Ectodermal cell (in vitro differentiated cells): Measurements from ENCODE around the gene GCAT.
A peak's percentile ranks its signal among the peaks of the same experiment; 100 is the strongest.

Experiments used
- H3K27ac ChIP-seq: 2 replicates; pipeline ENCODE4 v1.7.0; 2013; ENCODE audit warnings: mild to moderate bottlenecking, low read depth, low read length; ENCODE audit not compliant: insufficient read depth, poor library complexity, severe bottlenecking
- H3K27me3 ChIP-seq: 2 replicates; pipeline ENCODE4 v1.7.0; 2013; ENCODE audit warnings: mild to moderate bottlenecking, low read length; ENCODE audit not compliant: insufficient read depth, control insufficient read depth, poor library complexity, severe bottlenecking
- H3K36me3 ChIP-seq: one replicate; pipeline ENCODE4 v1.7.0; 2013; ENCODE audit warnings: low read length; ENCODE audit not compliant: control insufficient read depth, insufficient read depth
- H3K4me1 ChIP-seq: one replicate; pipeline ENCODE4 v1.7.0; 2013; ENCODE audit warnings: low read length; ENCODE audit not compliant: control insufficient read depth, insufficient read depth
- H3K4me3 ChIP-seq: 2 replicates; pipeline ENCODE4 v1.7.0; 2013; ENCODE audit warnings: low read depth, low read length, control low read depth; ENCODE audit not compliant: insufficient read depth
- H3K9me3 ChIP-seq: 2 replicates; pipeline ENCODE4 v1.7.0; 2013; ENCODE audit warnings: mild to moderate bottlenecking, low read length, moderate library complexity; ENCODE audit not compliant: control insufficient read depth
- WGBS, 2 experiments: methylation state at CpG; one replicate each; pipeline ENCODE4 v1.1.7; 2013; ENCODE audit warnings: missing lambda C conversion rate in 2 of 2; 5-methylcytosine and 5-hydroxymethylcytosine counted together

GCAT gene

DNA sequence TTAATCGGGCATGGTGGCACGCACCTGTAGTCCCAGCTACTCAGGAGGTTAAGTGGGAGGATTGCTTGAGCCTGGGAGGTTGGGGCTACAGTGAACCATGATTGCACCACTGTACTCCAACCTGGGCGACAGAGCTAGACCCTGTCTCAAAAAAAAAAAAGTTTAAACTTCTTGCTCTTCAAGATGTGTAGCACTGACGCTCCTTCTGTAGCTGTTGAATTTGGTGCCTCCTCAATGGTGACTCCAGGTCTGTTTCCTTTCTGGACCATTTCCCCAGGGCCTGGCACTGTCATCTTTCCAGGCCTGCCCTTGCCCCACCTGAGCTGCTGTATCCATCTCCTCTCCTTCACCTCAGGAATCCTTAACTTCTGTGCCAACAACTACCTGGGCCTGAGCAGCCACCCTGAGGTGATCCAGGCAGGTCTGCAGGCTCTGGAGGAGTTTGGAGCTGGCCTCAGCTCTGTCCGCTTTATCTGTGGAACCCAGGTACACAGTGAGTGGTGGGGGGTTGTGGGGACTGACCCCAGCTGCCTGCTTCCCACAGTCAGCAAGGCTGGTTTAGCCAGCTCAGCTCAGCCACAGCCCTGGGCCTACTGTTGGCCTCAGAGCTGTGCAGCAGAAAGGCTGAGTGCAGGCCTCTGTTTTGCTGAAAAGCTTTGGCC lies 2.1 kb downstream of the GCAT start:
- H3K36me3 ChIP-seq: no peaks in the 10 kb centered on the region
- H3K4me3 ChIP-seq: no peak overlapping the region
- no peak overlapping the region for H3K27ac ChIP-seq
- no peaks in the 10 kb centered on the region for H3K9me3 ChIP-seq
- WGBS, 2 experiments: 94% methylated on average over 5 of the region's 5 CpGs
- peaks cover 4% of the 10 kb centered on the region for H3K4me1 ChIP-seq
- H3K27me3 ChIP-seq: peaks cover 25% of the 10 kb centered on the region

DNA sequence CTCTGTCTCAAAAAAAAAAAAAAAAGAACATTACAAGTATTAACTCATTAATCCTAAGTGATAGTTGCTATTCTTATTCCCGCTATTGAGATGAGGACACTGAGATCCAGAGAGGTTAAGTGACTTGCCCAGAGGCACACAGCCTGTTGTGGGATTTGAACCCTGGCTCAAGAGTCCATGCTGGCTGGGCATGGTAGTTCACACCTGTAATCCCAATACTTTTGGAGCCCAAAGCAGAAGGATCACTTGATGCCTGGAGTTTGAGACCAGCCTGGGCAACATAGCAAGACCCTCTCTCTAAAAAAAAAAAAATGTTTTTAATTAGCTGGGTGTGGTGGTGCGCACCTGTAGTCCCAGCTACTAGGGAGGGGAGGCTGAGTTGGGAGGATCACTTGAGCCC lies 4.1 kb downstream of the GCAT start:
- Histone ChIP-seq H3K4me1 (no peaks in the 10 kb centered on the region), H3K27me3 (peaks cover 8% of the 10 kb centered on the region), H3K36me3 (no peaks in the 10 kb centered on the region), H3K9me3 (no peaks in the 10 kb centered on the region), H3K4me3 (no peak overlapping the region), H3K27ac (no peak overlapping the region)
- WGBS, 2 experiments: 96% methylated on average over 2 of the region's 2 CpGs

DNA sequence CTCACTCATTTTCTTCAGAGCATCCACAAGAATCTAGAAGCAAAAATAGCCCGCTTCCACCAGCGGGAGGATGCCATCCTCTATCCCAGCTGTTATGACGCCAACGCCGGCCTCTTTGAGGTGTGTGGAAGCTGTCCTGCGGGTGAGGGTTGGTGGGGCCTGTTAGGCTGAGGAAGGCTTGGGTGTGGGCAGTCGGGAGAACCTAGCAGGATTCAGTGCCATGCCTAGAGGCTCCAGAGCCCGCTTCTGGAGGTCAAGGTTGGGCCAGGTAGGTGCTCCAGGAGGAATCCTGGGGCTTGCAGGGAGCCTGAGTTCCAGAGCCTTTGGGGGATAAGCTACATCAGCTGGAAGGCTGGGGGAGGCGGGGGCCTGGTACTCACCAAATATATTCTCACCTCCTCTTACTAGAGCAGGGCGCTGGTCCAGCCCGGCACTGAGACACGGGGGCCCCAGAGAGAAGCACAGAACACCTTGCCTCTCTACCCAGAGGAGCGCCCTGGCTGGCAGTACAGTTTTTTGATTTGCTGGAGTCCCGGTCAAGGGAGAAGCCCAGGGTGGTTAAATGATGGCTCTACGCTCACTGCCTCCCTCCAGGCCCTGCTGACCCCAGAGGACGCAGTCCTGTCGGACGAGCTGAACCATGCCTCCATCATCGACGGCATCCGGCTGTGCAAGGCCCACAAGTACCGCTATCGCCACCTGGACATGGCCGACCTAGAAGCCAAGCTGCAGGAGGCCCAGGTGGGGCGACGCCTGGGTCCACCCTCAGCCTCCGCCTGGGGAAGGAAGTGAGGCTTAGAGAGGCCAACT lies 5.3 kb downstream of the GCAT start:
- Histone ChIP-seq H3K4me1 (peaks cover 4% of the 10 kb centered on the region), H3K9me3 (no peaks in the 10 kb centered on the region), H3K27ac (no peak overlapping the region), H3K36me3 (no peaks in the 10 kb centered on the region), H3K27me3 (peaks cover 11% of the 10 kb centered on the region), H3K4me3 (no peak overlapping the region)
- WGBS, 2 experiments: 95% methylated on average over 27 of the region's 27 CpGs

DNA sequence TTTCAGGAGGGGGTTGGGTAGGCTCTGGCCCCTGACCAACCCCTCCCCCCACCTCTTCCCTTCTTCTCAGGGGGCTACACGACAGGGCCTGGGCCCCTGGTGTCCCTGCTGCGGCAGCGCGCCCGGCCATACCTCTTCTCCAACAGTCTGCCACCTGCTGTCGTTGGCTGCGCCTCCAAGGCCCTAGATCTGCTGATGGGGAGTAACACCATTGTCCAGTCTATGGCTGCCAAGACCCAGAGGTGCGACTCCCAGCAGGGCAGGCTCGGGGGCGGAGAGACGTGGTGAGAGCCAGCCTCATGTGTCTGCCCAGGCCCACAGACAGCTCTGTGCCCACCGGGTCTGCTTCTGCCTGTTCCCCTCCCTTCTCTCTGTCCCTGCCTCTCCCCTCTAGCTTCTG lies 7.9 kb downstream of the GCAT start:
- 91 to 95% methylated on average over 12 of the region's 12 CpGs for WGBS, 2 experiments
- Histone ChIP-seq H3K27me3 (peaks cover 30% of the 10 kb centered on the region), H3K4me3 (no peak overlapping the region), H3K36me3 (no peaks in the 10 kb centered on the region), H3K4me1 (peaks cover 8% of the 10 kb centered on the region), H3K9me3 (no peaks in the 10 kb centered on the region), H3K27ac (no peak overlapping the region)

DNA sequence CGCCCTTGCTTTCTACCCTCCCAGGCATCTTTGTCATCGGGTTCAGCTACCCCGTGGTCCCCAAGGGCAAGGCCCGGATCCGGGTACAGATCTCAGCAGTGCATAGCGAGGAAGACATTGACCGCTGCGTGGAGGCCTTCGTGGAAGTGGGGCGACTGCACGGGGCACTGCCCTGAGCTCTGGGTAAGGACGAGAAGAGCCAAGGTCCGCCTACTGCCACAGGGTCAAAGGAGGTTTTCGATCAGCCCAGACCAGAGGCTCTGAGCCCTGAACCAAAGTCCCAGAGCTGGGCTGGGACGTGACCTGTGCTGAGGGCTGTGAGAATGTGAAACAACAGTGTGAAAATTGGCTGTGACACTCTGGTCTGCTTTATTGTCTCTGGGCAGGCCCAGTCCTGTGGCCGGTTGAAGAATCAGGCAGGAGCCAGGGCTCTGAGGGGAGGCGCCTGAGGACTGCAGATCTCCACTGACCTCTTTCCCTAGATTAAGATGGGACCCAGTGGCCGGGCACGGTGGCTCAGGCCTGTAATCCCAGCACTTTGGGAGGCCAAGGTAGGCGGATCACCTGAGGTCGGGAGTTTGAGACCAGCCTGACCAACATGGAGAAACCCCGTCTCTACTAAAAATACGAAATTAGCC lies 8.9 kb downstream of the GCAT start:
- WGBS, 2 experiments: 95% methylated on average over 23 of the region's 23 CpGs
- Histone ChIP-seq H3K27ac (no peak overlapping the region), H3K9me3 (no peaks in the 10 kb centered on the region), H3K4me3 (no peak overlapping the region), H3K27me3 (peaks cover 34% of the 10 kb centered on the region), H3K36me3 (no peaks in the 10 kb centered on the region), H3K4me1 (peaks cover 8% of the 10 kb centered on the region)

DNA sequence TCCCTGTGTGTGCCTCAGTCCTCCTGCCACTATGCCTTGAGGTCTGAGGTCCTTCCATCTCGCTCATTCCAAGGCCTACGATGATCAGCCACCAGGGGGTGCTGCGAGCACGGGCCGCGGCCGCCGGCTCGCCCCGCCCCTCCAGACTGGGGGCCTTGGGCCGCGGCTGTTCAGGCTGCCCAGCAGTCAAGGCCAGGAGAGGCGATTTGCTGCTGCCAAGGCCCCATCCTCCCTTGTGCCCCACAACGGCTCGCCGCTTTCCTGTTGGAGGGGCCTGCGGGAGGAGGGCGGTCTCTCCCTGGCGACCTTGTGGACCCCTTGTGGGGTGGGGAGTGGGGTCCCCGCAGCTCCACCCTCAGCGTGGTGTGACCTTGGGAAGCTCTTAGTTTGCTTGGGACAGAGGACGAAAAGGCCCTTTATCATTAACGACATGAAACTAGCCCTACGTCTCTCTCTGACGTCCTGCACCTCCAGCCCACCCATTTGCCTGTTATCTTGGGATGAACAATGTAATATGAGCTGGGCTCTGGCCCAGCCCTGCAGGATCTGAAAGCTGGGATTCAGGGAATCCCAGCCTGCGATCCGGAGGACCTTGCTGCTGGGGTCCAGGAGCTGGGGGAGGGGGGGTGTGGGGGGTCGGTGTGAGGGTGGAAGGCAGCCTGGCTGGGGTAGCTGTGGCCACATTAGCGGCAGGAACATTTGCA lies 10.1 kb downstream of the GCAT start:
- Histone ChIP-seq H3K36me3 (no peaks in the 10 kb centered on the region), H3K27ac (no peak overlapping the region), H3K27me3 (peaks cover 40% of the 10 kb centered on the region), H3K9me3 (no peaks in the 10 kb centered on the region), H3K4me1 (peaks cover 8% of the 10 kb centered on the region), H3K4me3 (peak overlapping the region; percentile 42)
- WGBS, 2 experiments: 1 to 2% methylated on average over 29 of the region's 29 CpGs

DNA sequence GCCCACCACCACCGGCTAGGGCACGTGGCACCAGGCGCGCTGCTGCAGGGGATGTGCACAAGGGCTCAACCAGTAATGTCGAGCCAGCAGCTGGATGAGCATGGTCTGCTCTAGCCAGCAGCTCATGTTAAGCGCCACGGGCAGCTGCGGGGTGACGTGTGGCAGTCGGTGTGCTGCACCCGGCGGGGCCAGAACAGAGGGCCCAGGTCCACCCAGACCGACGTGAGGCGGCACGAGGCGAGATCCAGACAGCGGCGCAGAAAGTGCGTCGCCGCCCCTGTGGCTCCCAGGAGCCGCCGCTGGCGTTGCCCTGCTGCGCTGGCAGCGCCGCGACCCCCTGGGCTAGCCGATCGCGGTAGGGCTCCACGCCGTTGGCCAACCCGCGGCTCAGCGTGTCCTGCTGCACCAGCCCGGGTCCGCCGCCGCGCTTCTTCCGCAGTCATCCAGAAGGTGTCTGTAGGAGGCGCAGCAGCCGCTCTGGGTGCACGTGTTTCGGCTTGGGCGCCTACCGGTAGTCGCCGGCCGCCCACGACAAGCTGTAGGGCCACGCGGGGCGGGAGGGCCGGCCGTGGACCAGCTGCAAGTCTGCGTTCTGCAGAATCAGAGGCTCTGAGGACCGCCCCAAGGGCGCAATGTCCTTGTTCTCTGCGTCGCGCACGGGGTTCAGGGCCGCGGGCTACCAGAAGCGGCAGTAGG lies 10.8 kb downstream of the GCAT start:
- H3K4me1 ChIP-seq: peaks cover 8% of the 10 kb centered on the region
- no peak overlapping the region for H3K27ac ChIP-seq
- H3K36me3 ChIP-seq: no peaks in the 10 kb centered on the region
- peaks cover 47% of the 10 kb centered on the region for H3K27me3 ChIP-seq
- no peaks in the 10 kb centered on the region for H3K9me3 ChIP-seq
- WGBS, 2 experiments: 4 to 5% methylated on average over 68 of the region's 68 CpGs
- peak overlapping the region; percentile 42 for H3K4me3 ChIP-seq

DNA sequence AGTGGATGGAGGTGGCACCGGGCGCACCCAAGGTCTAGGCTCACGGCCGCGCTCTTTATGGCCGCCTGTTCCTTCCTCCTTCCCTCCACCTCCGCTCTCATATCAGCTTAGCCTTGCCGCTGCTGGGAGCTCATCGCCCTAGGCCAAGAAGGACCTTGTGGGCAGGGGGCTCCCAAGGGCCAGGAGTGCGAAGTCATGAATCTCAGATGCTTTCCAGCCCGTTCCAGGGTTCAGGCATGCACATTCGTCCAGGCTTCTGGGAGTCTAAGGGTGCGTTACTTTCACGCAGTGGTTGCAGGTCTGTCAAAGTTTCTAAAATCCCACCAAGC lies 11.3 kb downstream of the GCAT start:
- Histone ChIP-seq H3K9me3 (no peaks in the 10 kb centered on the region), H3K27ac (no peak overlapping the region), H3K27me3 (peaks cover 52% of the 10 kb centered on the region), H3K4me3 (no peak overlapping the region), H3K4me1 (peaks cover 11% of the 10 kb centered on the region), H3K36me3 (no peaks in the 10 kb centered on the region)
- 38 to 39% methylated on average over 14 of the region's 14 CpGs for WGBS, 2 experiments

DNA sequence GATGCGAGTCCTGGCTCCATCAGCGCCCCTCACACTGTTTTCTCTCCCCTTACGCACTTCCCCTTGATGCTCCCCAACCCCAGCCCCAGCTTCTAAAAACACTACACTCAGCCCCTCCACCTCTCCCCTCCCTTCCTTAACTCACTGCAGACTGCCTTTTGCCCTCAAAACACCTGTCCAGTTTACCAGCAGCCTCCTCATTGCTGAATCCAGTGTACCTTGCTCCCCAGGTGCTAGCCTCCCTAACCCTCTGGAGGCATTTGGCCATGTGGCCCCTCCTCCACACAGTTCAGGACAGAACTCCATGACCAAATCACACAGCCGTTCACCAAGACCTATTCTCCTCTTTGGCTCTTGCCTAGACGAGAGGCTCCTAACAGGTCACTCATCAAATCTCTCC lies 12.6 kb downstream of the GCAT start:
- no peaks in the 10 kb centered on the region for H3K36me3 ChIP-seq
- no peak overlapping the region for H3K4me3 ChIP-seq
- peaks cover 11% of the 10 kb centered on the region for H3K4me1 ChIP-seq
- H3K27me3 ChIP-seq: peaks cover 64% of the 10 kb centered on the region
- H3K27ac ChIP-seq: no peak overlapping the region
- 91 to 94% methylated on average over 5 of the region's 5 CpGs for WGBS, 2 experiments
- no peaks in the 10 kb centered on the region for H3K9me3 ChIP-seq
